MCF 10A (cell line): ENCODE data around the gene LSM2. TPM values are rescaled to one million over a fixed set of nuclear protein-coding genes. Genes with fewer than 3 reads are reported as not detected.

ENCODE experiments used
- BruUV-seq: library from RNA; stranded (reverse); fragments of 400-500 nt; replicated peaks from 2 replicates; lab custom pipeline; 2021; lab: Mats Ljungman, UMichigan
- CTCF ChIA-PET: fragments of 300-600 bp; sonication (Branson Sonifier 250); formaldehyde crosslinking; extraction: SDS; loops from one replicate; lab custom pipeline; 2021; ENCODE audit warnings: antibody characterized with exemption, inconsistent platforms; lab: Yijun Ruan, JAX
- POLR2A ChIA-PET: fragments of 300-600, 350-650 bp; sonication (Branson Sonifier 250); formaldehyde crosslinking; extraction: SDS; loops from one replicate; lab custom pipeline; 2020; ENCODE audit warnings: antibody characterized with exemption, inconsistent platforms; lab: Yijun Ruan, JAX
- DNase-seq: peaks from one replicate; pipeline ENCODE4 v3.0.0-alpha.2; 2018; ENCODE audit not compliant: unreplicated experiment
- H3K27ac Mint-ChIP-seq: one replicate; pipeline ENCODE4 v1.8.0; 2022; ENCODE audit warnings: mild to moderate bottlenecking, low read depth, mixed read lengths; ENCODE audit not compliant: unreplicated experiment
- H3K27me3 Mint-ChIP-seq: one replicate; pipeline ENCODE4 v1.8.0; 2022; ENCODE audit warnings: mixed read lengths; ENCODE audit not compliant: insufficient read depth, unreplicated experiment
- H3K36me3 Mint-ChIP-seq: one replicate; pipeline ENCODE4 v1.8.0; 2022; ENCODE audit warnings: mild to moderate bottlenecking, moderate library complexity, mixed read lengths; ENCODE audit not compliant: insufficient read depth, unreplicated experiment
- H3K4me1 Mint-ChIP-seq: one replicate; pipeline ENCODE4 v1.8.0; 2022; ENCODE audit warnings: mixed read lengths; ENCODE audit not compliant: insufficient read depth, unreplicated experiment
- H3K4me3 Mint-ChIP-seq: one replicate; pipeline ENCODE4 v1.8.0; 2022; ENCODE audit warnings: mild to moderate bottlenecking, moderate library complexity, mixed read lengths; ENCODE audit not compliant: unreplicated experiment
- H3K9me3 Mint-ChIP-seq: one replicate; pipeline ENCODE4 v1.8.0; 2022; ENCODE audit warnings: mixed read lengths; ENCODE audit not compliant: unreplicated experiment
- intact Hi-C: fragments of 100-400 bp; cut with micrococcal nuclease; formaldehyde crosslinking; loops from 2 replicates; pipeline ENCODE4 v1.14.1; 2022
- total RNA-seq: library from RNA; stranded (reverse); gene quantifications from 2 replicates; pipeline ENCODE4 v1.2.3, GENCODE V29; 2022
- TF ChIP-seq, protein P1 (sequence below): fragments of 200-600 bp; IDR thresholded peaks from one replicate; pipeline ENCODE4 v1.8.0; 2022; ENCODE audit warnings: antibody characterized with exemption, mild to moderate bottlenecking; ENCODE audit not compliant: unreplicated experiment

LSM2 gene
- total RNA-seq, 1 experiment from 2014 or later: 47.4 TPM

DNA sequence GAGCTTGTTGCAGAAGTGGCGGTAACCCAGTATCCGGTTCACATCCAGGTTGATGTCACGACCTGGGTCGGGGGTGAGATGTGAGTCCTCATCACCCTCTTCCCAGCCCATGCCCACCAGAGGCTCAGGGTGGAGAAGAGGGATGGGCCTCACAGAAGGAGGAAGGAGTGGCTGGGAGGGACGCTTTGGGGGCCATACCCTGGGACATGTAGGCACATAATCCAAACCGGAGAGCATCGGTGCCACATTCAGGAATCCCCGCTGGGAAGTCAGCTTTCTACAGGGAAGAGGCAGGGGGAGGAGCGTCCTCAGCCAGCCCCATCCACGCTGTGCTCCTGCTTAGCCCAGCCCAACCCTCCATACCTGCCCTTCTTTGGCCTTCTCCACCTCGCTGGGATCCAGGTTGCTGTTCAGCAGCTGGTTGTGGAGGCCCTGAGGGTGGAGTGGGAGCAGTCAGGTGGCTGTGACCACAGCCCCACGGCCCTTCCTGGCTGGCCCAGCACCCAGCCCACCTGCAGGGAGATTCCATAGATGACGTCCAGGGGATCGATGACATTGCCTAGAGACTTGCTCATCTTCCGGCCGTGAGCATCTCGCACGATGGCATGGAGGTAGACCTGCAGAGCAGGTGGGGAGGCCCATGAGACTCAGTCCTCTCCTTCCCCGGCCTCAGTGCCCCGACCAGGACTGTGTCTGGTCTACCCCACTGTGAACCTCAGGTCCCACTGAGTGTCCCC is 26.1 kb downstream of the LSM2 start:
- Mint-ChIP-seq H3K27ac (no peak overlapping the region), H3K4me3 (no peak overlapping the region), H3K27me3 (no peaks in the 10 kb centered on the region), H3K9me3 (no peaks in the 10 kb centered on the region), H3K4me1 (peaks cover 14% of the 10 kb centered on the region), H3K36me3 (peaks cover 49% of the 10 kb centered on the region)
- POLR2A ChIA-PET: interaction anchor here (1.1 to 1.8 kb wide), 2 partner anchors 25 to 46 kb away, joined by 3 to 4 read pairs; no protein-coding TSS in a partner anchor
- TF ChIP-seq, protein P1, sequence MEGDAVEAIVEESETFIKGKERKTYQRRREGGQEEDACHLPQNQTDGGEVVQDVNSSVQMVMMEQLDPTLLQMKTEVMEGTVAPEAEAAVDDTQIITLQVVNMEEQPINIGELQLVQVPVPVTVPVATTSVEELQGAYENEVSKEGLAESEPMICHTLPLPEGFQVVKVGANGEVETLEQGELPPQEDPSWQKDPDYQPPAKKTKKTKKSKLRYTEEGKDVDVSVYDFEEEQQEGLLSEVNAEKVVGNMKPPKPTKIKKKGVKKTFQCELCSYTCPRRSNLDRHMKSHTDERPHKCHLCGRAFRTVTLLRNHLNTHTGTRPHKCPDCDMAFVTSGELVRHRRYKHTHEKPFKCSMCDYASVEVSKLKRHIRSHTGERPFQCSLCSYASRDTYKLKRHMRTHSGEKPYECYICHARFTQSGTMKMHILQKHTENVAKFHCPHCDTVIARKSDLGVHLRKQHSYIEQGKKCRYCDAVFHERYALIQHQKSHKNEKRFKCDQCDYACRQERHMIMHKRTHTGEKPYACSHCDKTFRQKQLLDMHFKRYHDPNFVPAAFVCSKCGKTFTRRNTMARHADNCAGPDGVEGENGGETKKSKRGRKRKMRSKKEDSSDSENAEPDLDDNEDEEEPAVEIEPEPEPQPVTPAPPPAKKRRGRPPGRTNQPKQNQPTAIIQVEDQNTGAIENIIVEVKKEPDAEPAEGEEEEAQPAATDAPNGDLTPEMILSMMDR: no peak
- no peak for DNase-seq
- intact Hi-C loops: no loop called here
- BruUV-seq: no TSS peak
- CTCF ChIA-PET: interaction anchor here (0.6 to 2.1 kb wide), 4 partner anchors 11 to 50 kb away, joined by 3 to 10 read pairs (median 4); partner anchors contain the start of gene HSPA1B

DNA sequence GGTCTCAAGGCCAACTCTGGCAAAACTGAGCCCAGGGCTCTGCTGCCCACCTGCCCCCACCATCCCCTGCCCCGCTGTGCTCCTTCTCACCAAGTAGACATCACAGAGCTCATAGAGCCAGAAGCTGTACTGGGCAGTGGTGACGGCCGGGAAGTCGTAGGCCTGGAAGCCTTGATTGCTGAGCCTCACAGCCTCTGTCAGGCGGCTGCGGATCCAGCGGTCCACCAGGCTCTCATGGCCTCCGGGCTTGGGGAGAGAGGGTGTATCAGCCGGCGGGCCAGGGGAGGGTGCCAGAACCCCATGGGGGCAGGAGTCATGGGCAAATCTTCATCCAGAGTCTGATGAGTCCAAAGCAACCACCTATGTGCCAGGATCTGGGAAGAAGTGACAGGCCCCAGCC is 26.9 kb downstream of the LSM2 start:
- ChIA-PET POLR2A (interaction anchor here (1.1 to 1.8 kb wide), 2 partner anchors 26 to 47 kb away, joined by 3 to 4 read pairs; no protein-coding TSS in a partner anchor), CTCF (interaction anchor here (0.6 to 2.1 kb wide), 2 partner anchors 10 to 49 kb away, joined by 3 to 10 read pairs; no protein-coding TSS in a partner anchor)
- Mint-ChIP-seq H3K36me3 (peaks cover 46% of the 10 kb centered on the region), H3K27ac (no peak overlapping the region), H3K9me3 (no peaks in the 10 kb centered on the region), H3K4me3 (no peak overlapping the region), H3K27me3 (no peaks in the 10 kb centered on the region), H3K4me1 (peaks cover 20% of the 10 kb centered on the region)
- intact Hi-C loops: loop anchor here (10.0 kb wide), 1 partner anchor 235 kb away; the partner anchor contains the start of genes ATP6V1G2, DDX39B and NFKBIL1
- no peak for DNase-seq
- BruUV-seq: no TSS peak
- TF ChIP-seq, protein P1: no peak

DNA sequence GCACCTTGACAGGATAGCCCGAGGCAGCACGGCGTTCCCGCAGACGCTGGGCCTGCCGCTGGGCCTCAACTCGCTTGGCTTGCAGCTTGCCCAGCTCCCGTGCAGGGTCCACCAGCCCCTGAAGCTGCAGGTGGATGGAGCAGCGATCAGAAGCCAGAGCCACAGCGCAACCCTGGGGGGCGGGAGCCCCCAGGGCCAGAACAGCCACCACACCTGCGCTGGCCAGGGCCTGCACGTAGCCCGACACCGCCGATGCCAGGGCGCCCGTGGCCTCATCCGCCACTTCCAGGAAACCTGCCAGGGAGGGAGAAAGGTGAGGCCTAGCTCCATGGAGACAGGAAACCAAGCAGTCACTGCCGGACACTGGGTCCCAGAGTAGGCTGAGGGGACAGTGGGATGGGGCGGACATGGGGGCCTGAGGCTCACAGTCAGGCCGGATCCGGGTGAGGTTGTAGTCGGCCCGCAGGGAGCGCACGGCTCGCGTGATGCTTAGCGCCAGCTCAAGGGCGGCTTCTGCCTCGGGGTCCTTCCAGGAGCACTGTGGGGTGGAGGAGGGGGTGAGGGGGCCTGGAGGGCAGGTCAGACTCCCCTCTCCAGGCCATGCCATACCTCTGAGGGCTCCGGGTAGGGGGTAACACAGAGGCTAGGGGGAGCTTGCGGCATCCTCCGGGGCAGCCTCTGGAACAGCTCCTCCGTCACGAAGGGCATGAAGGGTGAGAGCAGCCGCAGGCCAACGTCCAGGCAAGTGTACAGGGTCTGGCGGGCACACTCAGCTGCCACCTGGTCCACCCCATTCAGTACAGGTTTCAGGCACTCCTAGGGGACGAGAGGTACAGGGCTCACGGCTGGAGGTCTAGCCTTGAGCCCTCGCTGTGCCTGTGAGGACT is 27.5 kb downstream of the LSM2 start:
- intact Hi-C loops: loop anchor here (10.0 kb wide), 1 partner anchor 234 kb away; the partner anchor contains the start of genes ATP6V1G2, DDX39B and NFKBIL1
- DNase-seq: no peak
- Mint-ChIP-seq H3K36me3 (peaks cover 42% of the 10 kb centered on the region), H3K27me3 (no peaks in the 10 kb centered on the region), H3K4me3 (no peak overlapping the region), H3K27ac (no peak overlapping the region), H3K4me1 (peaks cover 20% of the 10 kb centered on the region), H3K9me3 (no peaks in the 10 kb centered on the region)
- ChIA-PET CTCF (interaction anchor here (2.1 kb wide), 1 partner anchor 9 kb away, joined by 10 read pairs; no protein-coding TSS in a partner anchor), POLR2A (interaction anchor here (0.5 to 1.8 kb wide), 5 partner anchors 27 to 171 kb away, joined by 3 to 4 read pairs (median 3); partner anchors contain the start of gene LSM2)
- BruUV-seq: no TSS peak
- TF ChIP-seq, protein P1: no peak
